Mesothelial cell of epicardium (in vitro differentiated cells): ENCODE measurements around the gene HCRT. TPM values are rescaled to one million over a fixed set of nuclear protein-coding genes. Genes with fewer than 3 reads are reported as not detected.

Source experiments
- DNase-seq, 2 experiments: peaks; one replicate each; pipeline ENCODE4 v3.0.0; 2021; ENCODE audit warnings: low spot score in 2 of 2; ENCODE audit not compliant: unreplicated experiment in 2 of 2
- H3K27ac Mint-ChIP-seq: 2 replicates; pipeline ENCODE4 v1.8.0; 2021; ENCODE audit warnings: mixed read lengths
- H3K27me3 Mint-ChIP-seq: 2 replicates; pipeline ENCODE4 v1.8.0; 2021; ENCODE audit warnings: low read depth, mixed read lengths
- H3K36me3 Mint-ChIP-seq: 2 replicates; pipeline ENCODE4 v1.8.0; 2021; ENCODE audit warnings: mixed read lengths
- H3K4me1 Mint-ChIP-seq: 2 replicates; pipeline ENCODE4 v1.8.0; 2021; ENCODE audit warnings: mixed read lengths
- H3K4me3 Mint-ChIP-seq: 2 replicates; pipeline ENCODE4 v1.8.0; 2021; ENCODE audit warnings: mild to moderate bottlenecking, moderate library complexity, mixed read lengths
- H3K9me3 Mint-ChIP-seq: 2 replicates; pipeline ENCODE4 v1.8.0; 2021; ENCODE audit warnings: mixed read lengths
- total RNA-seq: library from RNA; stranded (reverse); gene quantifications from 3 replicates; pipeline ENCODE4 v1.2.1, GENCODE V29; 2021
- TF ChIP-seq, protein P1 (sequence below): fragments of 200-600 bp; sonication (generic); IDR thresholded peaks from one replicate; pipeline ENCODE4 v1.5.0; 2021; ENCODE audit warnings: antibody characterized with exemption; ENCODE audit not compliant: unreplicated experiment

Gene HCRT
- total RNA-seq, 1 donor from 2014 or later: not detected

DNA sequence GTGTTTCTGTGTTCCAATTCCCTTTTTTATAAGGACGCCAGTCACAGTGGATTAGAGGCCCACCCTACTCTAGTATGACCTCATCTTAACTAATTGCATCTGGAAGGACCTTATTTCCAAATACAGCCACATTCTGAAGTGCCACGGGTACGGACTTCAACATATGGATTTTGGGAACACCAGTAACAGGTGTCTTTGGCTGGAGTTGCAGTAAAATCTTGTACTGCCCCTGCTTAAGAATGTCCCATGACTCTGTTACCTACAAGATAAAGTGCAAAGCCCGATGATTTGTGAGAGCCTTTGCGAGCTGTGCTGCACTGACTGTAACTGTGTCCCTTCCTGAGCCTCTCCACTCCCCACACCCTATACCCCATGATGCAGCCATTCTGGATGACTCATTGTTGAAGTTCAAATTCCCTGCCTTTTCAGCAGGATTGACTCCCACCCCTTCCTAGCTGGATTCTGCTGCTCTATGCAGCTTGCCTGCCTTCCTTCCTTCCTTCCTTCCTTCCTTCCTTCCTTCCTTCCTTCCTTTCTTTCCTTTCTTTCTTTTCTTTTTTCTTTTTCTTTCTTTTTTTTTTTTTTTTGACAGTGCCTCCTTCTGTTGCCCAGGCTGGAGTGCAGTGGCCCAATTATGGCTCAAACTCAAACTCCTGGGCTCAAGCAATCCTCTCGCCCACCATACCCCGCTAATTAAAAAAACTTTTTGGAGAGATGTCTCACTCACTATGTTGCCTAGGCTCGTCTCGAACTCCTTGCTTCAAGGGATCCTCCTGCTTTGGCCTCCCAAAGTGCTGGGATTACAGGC lies 2.1 kb downstream of the HCRT start:
- TF ChIP-seq, protein P1, sequence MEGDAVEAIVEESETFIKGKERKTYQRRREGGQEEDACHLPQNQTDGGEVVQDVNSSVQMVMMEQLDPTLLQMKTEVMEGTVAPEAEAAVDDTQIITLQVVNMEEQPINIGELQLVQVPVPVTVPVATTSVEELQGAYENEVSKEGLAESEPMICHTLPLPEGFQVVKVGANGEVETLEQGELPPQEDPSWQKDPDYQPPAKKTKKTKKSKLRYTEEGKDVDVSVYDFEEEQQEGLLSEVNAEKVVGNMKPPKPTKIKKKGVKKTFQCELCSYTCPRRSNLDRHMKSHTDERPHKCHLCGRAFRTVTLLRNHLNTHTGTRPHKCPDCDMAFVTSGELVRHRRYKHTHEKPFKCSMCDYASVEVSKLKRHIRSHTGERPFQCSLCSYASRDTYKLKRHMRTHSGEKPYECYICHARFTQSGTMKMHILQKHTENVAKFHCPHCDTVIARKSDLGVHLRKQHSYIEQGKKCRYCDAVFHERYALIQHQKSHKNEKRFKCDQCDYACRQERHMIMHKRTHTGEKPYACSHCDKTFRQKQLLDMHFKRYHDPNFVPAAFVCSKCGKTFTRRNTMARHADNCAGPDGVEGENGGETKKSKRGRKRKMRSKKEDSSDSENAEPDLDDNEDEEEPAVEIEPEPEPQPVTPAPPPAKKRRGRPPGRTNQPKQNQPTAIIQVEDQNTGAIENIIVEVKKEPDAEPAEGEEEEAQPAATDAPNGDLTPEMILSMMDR: no peak
- no peak overlapping the region for H3K27ac Mint-ChIP-seq
- DNase-seq: no peak
- H3K36me3 Mint-ChIP-seq: no peaks in the 10 kb centered on the region
- H3K4me1 Mint-ChIP-seq: peaks cover 9% of the 10 kb centered on the region
- H3K27me3 Mint-ChIP-seq: peaks cover 84% of the 10 kb centered on the region
- H3K4me3 Mint-ChIP-seq: peak overlapping the region; percentile 58
- H3K9me3 Mint-ChIP-seq: no peaks in the 10 kb centered on the region

DNA sequence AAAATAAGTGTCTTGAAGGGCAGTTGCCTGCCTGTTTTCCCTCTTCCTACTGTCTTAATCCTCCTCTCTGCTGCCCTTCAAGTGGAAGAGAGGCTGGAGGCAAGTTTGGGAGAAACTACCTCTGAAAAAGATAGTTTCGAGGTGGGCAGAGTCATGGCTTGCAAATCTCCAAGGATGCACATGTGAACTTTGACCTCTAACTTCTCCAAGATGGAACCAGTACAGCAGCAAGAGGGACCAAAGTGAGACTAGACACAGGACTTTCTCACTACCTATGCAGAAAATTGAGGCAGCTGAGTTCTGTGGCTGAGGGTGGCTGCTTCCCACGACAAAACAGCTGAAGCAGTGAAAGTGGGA lies 3.4 kb downstream of the HCRT start:
- H3K4me1 Mint-ChIP-seq: peaks cover 9% of the 10 kb centered on the region
- no peak overlapping the region for H3K4me3 Mint-ChIP-seq
- H3K27ac Mint-ChIP-seq: no peak overlapping the region
- H3K36me3 Mint-ChIP-seq: no peaks in the 10 kb centered on the region
- TF ChIP-seq, protein P1: no peak
- no peaks in the 10 kb centered on the region for H3K9me3 Mint-ChIP-seq
- DNase-seq: no peak
- H3K27me3 Mint-ChIP-seq: peaks cover 87% of the 10 kb centered on the region

DNA sequence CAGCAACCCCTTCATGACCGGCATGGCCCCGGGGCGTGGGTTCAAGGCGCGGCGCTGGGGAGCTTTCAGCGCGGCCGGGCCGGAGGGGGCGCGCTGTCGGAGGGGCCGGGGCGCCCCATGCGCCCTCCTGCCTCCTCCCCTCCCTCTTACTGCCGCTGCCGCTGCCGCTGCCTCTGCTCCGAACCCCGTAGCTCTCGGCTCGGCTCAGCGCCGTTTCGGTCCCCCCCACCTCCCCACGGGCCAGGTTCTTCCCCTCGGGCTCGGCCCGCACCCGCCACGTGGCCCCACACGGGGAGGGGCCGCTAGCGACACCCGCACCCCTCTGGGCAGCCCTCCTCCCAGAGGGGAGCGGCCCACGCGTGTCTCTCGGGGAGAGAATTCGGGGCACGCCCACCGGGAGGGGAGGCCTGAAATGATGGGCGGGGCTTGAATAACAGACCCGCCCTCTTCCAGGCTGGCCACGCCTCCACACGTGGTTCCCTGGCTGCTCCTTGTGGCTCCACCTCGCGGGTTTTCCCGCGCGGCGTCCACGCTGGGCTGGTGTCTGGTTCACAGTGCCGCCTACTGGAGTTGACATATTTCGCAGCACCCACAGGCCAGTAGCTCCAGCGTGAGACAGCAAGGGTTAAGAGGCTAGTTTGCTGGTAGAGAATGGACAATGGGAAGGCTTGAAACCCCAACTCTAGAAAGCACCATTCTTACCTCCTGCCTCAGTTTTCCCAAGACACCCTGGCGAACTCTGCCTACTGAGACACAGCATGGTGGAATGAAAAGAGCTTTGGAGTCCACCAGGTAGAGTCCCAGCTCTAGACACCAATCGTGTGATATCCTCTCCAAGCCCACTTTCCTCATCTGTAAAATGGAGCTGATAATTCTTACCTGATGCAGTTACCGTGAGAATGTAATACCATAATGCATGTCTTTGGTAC lies 4.1 kb downstream of the HCRT start, which contains the start of gene KCNH4:
KCNH4 (minus strand) TSS at position 221 of the 929 bp plus-strand sequence; CDS start at position 24, 197 bp downstream.
- no peak within 1 kb of the TSS for H3K27ac Mint-ChIP-seq
- H3K9me3 Mint-ChIP-seq: no peaks in the 10 kb centered on the region
- H3K4me1 Mint-ChIP-seq: peaks cover 9% of the 10 kb centered on the region
- H3K27me3 Mint-ChIP-seq: peaks cover 86% of the 10 kb centered on the region
- H3K36me3 Mint-ChIP-seq: no peaks in the 10 kb centered on the region
- no peak for DNase-seq
- H3K4me3 Mint-ChIP-seq: no peak within 1 kb of the TSS
- TF ChIP-seq, protein P1: no peak

DNA sequence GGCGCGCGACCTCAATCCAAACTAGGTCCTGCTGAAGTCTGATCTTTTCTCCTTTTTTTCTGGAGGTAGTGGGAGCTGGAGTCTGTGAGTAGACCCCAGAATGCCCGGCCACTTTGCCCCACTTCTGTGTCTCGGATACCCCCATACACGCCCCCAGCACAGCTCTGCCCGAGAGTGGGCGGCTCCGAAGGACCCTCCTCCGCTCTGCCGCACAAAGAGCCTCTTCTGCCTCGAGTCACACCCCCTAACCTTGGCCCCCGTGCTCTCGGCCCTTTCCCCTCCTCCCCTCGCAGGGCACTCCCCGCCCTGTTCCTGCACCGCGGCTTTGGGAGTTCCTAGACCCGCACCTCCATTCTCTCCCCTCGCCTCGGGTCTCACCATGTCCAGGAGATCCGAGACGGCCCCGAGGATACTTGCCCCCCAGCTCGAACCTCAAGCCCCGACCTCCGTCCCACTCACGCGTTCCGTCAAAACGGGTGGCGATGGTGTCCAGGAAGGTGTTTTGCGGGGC lies 4.8 kb downstream of the HCRT start:
- Mint-ChIP-seq H3K27ac (no peak overlapping the region), H3K36me3 (no peaks in the 10 kb centered on the region), H3K4me3 (no peak overlapping the region), H3K4me1 (peaks cover 9% of the 10 kb centered on the region), H3K9me3 (no peaks in the 10 kb centered on the region), H3K27me3 (peaks cover 84% of the 10 kb centered on the region)
- no peak for DNase-seq
- TF ChIP-seq, protein P1: no peak

DNA sequence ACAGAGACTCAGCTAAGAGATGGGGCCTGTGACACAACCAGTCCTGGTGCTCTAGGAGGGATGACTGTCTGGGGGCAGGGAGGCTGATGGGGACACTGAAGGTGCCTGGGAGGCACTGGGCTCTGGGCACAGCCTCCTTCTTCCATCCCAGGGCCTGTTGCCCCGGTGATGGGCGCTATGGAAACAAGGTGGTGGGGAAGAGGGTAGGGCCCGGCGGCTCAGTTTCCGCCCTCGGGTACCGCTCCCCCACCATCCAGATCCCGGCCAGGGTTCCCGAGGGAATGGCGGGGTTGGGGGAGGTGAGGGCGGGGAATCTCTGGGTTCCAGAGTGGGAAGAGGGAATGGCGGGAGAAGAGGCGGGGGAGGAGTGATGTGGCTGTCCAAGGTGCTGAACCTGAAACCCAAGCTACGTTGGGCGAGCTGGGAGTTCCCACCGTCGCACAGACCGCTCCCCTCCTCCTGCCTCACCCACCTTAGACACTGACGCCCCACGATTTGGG lies 5.3 kb downstream of the HCRT start:
- Mint-ChIP-seq H3K27ac (no peak overlapping the region), H3K36me3 (no peaks in the 10 kb centered on the region), H3K9me3 (no peaks in the 10 kb centered on the region), H3K27me3 (peaks cover 83% of the 10 kb centered on the region), H3K4me1 (peaks cover 9% of the 10 kb centered on the region), H3K4me3 (no peak overlapping the region)
- TF ChIP-seq, protein P1: no peak
- DNase-seq: peak; percentile 58 to 76
